DMS79 treated with DMSO at 0.1 percent for 48 hours (cell line): ENCODE measurements around the gene PPP1R9B.

Experiments used
- DNase-seq: peaks from one replicate; lab custom pipeline; 2025; lab: John Stamatoyannopoulos, UW

The PPP1R9B gene

GRCh38 chr17:50155115-50155819 is 4.8 kb upstream of the PPP1R9B start:
- no peak for DNase-seq

GRCh38 chr17:50154604-50155003 is 4.1 kb upstream of the PPP1R9B start:
- DNase-seq = no peak

GRCh38 chr17:50153650-50154575 is 3.4 kb upstream of the PPP1R9B start:
- no peak for DNase-seq

- no peak for DNase-seq
Observed at GRCh38 chr17:50152736-50153135, 2.3 kb upstream of the PPP1R9B start.

- DNase-seq = peak; percentile 81
Observed at GRCh38 chr17:50151937-50152547, 1.6 kb upstream of the PPP1R9B start.

GRCh38 chr17:50151041-50151936 is 812 bp upstream of the PPP1R9B start:
- peak; percentile 80 for DNase-seq

- no peak for DNase-seq
Observed at GRCh38 chr17:50149417-50150353, 792 bp downstream of the PPP1R9B start.

GRCh38 chr17:50149091-50149416 is 1.4 kb downstream of the PPP1R9B start:
- no peak for DNase-seq

- DNase-seq = peak; percentile 6
Observed at GRCh38 chr17:50148226-50149090, 2.0 kb downstream of the PPP1R9B start.

- DNase-seq = no peak
Observed at GRCh38 chr17:50147841-50148225, 2.6 kb downstream of the PPP1R9B start.

GRCh38 chr17:50146927-50147665 is 3.4 kb downstream of the PPP1R9B start:
- DNase-seq = no peak

- no peak for DNase-seq
Observed at GRCh38 chr17:50146230-50146926, 4.1 kb downstream of the PPP1R9B start.

GRCh38 chr17:50145532-50146229 is 4.8 kb downstream of the PPP1R9B start:
- DNase-seq = no peak

GRCh38 chr17:50144845-50145531 is 5.5 kb downstream of the PPP1R9B start:
- no peak for DNase-seq

GRCh38 chr17:50144355-50144754 is 6.1 kb downstream of the PPP1R9B start:
- no peak for DNase-seq

- no peak for DNase-seq
Observed at GRCh38 chr17:50143461-50144176, 6.9 kb downstream of the PPP1R9B start.

GRCh38 chr17:50141745-50142110 is 8.7 kb downstream of the PPP1R9B start:
- DNase-seq = no peak
